ENCODE data around the gene SPTB.

The SPTB gene

GRCh38 chr14:64704143-64704742, 175.5 kb downstream of the SPTB start, which contains the start of gene PLEKHG3:
Gene PLEKHG3 (plus strand): TSS chr14:64704424. CDS start chr14:64727632, 23,208 bp downstream.
- DNase-seq = peak; percentile 4

GRCh38 chr14:64703395-64704142, 176.1 kb downstream of the SPTB start:
- no peak for DNase-seq

GRCh38 chr14:64702493-64703394, 177.0 kb downstream of the SPTB start:
- DNase-seq = no peak

GRCh38 chr14:64701660-64702059, 178.0 kb downstream of the SPTB start:
- DNase-seq = no peak

- DNase-seq = no peak
These were observed 178.8 kb downstream of the SPTB start for GRCh38 chr14:64700894-64701293.

- DNase-seq = no peak
These were observed 179.4 kb downstream of the SPTB start for GRCh38 chr14:64700290-64700689.

- DNase-seq = no peak
These were observed 180.8 kb downstream of the SPTB start for GRCh38 chr14:64698903-64699302.

- no peak for DNase-seq
These were observed 183.3 kb downstream of the SPTB start for GRCh38 chr14:64696355-64696857.

All from NCI-H1048 (cell line).